ENCODE measurements around the gene GOLGA6L2. TPM values are rescaled to one million over a fixed set of nuclear protein-coding genes. Genes with fewer than 3 reads are reported as not detected.

Gene GOLGA6L2
- total RNA-seq, 1 donor from 2014 or later = 0.12 TPM

- peaks cover 4% of the 10 kb centered on the region for H3K27me3 Mint-ChIP-seq
- H3K9me3 Mint-ChIP-seq (ENCODE audit: low read depth) = peaks cover 8% of the 10 kb centered on the region
Measured at GRCh38 chr15:23446215-23447106, 582 bp downstream of the GOLGA6L2 start.

GRCh38 chr15:23444269-23444668, 2.8 kb downstream of the GOLGA6L2 start:
- H3K36me3 Mint-ChIP-seq (ENCODE audit: insufficient read depth) = no peaks in the 10 kb centered on the region
- H3K4me1 Mint-ChIP-seq (ENCODE audit: low read depth) = no peaks in the 10 kb centered on the region
- no peak overlapping the region for H3K4me3 Mint-ChIP-seq (ENCODE audit: low read depth)
- no peak for DNase-seq (ENCODE audit: low spot score, unreplicated experiment)
- no peaks in the 10 kb centered on the region for H3K9me3 Mint-ChIP-seq (ENCODE audit: low read depth)
- H3K27me3 Mint-ChIP-seq = peaks cover 4% of the 10 kb centered on the region
- no peak overlapping the region for H3K27ac Mint-ChIP-seq
- TF ChIP-seq CTCF (IDR thresholded peaks at IDR 0.05; ENCODE audit: unreplicated experiment) = no peak

More at GRCh38 chr15:23446215-23447106, 582 bp downstream of the GOLGA6L2 start:
- no peak for DNase-seq (ENCODE audit: low spot score, unreplicated experiment)
- Mint-ChIP-seq H3K4me3 (ENCODE audit: low read depth) (no peak overlapping the region), H3K27ac (no peak overlapping the region), H3K36me3 (ENCODE audit: insufficient read depth) (no peaks in the 10 kb centered on the region), H3K4me1 (ENCODE audit: low read depth) (no peaks in the 10 kb centered on the region)
- no peak for TF ChIP-seq CTCF (IDR thresholded peaks at IDR 0.05; ENCODE audit: unreplicated experiment)

GRCh38 chr15:23441204-23441603, 5.8 kb downstream of the GOLGA6L2 start:
- Mint-ChIP-seq H3K27ac (no peak overlapping the region), H3K36me3 (ENCODE audit: insufficient read depth) (no peaks in the 10 kb centered on the region), H3K9me3 (ENCODE audit: low read depth) (no peaks in the 10 kb centered on the region)

GRCh38 chr15:23440596-23440995, 6.4 kb downstream of the GOLGA6L2 start:
- Mint-ChIP-seq H3K36me3 (ENCODE audit: insufficient read depth) (no peaks in the 10 kb centered on the region), H3K4me3 (ENCODE audit: low read depth) (no peak overlapping the region)

More at GRCh38 chr15:23441204-23441603, 5.8 kb downstream of the GOLGA6L2 start:
- Mint-ChIP-seq H3K4me1 (ENCODE audit: low read depth) (no peaks in the 10 kb centered on the region), H3K27me3 (peaks cover 4% of the 10 kb centered on the region), H3K4me3 (ENCODE audit: low read depth) (no peak overlapping the region)
- no peak for DNase-seq (ENCODE audit: low spot score, unreplicated experiment)
- TF ChIP-seq CTCF (IDR thresholded peaks at IDR 0.05; ENCODE audit: unreplicated experiment) = no peak

GRCh38 chr15:23439513-23439912, 7.5 kb downstream of the GOLGA6L2 start:
- peaks cover 4% of the 10 kb centered on the region for H3K27me3 Mint-ChIP-seq
- no peak for TF ChIP-seq CTCF (IDR thresholded peaks at IDR 0.05; ENCODE audit: unreplicated experiment)
- no peak for DNase-seq (ENCODE audit: low spot score, unreplicated experiment)

More at GRCh38 chr15:23440596-23440995, 6.4 kb downstream of the GOLGA6L2 start:
- H3K27ac Mint-ChIP-seq = no peak overlapping the region
- DNase-seq (ENCODE audit: low spot score, unreplicated experiment) = no peak
- H3K9me3 Mint-ChIP-seq (ENCODE audit: low read depth) = peaks cover 3% of the 10 kb centered on the region
- no peaks in the 10 kb centered on the region for H3K4me1 Mint-ChIP-seq (ENCODE audit: low read depth)
- TF ChIP-seq CTCF (IDR thresholded peaks at IDR 0.05; ENCODE audit: unreplicated experiment) = no peak
- H3K27me3 Mint-ChIP-seq = peaks cover 4% of the 10 kb centered on the region

More at GRCh38 chr15:23439513-23439912, 7.5 kb downstream of the GOLGA6L2 start:
- Mint-ChIP-seq H3K9me3 (ENCODE audit: low read depth) (peaks cover 3% of the 10 kb centered on the region), H3K27ac (no peak overlapping the region), H3K36me3 (ENCODE audit: insufficient read depth) (no peaks in the 10 kb centered on the region), H3K4me1 (ENCODE audit: low read depth) (no peaks in the 10 kb centered on the region), H3K4me3 (ENCODE audit: low read depth) (no peak overlapping the region)
